Activated CD4-positive, alpha-beta memory T cell treated with anti-CD3 and anti-CD28 coated beads for 36 hours (primary cell): ENCODE data around the gene CARMIL1. TPM values are rescaled to one million over a fixed set of nuclear protein-coding genes. Genes with fewer than 3 reads are reported as not detected.

Experiments used
- CTCF ChIA-PET: fragments of 350-600 bp; sonication (Branson Sonifier 250); formaldehyde crosslinking; loops from one replicate; lab custom pipeline; 2021; ENCODE audit warnings: antibody characterized with exemption, inconsistent platforms; lab: Charles Lee
- POLR2A ChIA-PET: fragments of 350-600 bp; sonication (Branson Sonifier 250); formaldehyde crosslinking; loops from one replicate; lab custom pipeline; 2021; ENCODE audit warnings: antibody characterized with exemption; lab: Charles Lee
- DNase-seq: peaks from one replicate; pipeline ENCODE4 v3.0.0-alpha.2; 2020
- H3K27ac Mint-ChIP-seq: one replicate; pipeline ENCODE4 v1.8.0; 2021; ENCODE audit warnings: mixed read lengths
- H3K27me3 Mint-ChIP-seq: one replicate; pipeline ENCODE4 v1.8.0; 2021; ENCODE audit warnings: mixed read lengths
- H3K36me3 Mint-ChIP-seq: one replicate; pipeline ENCODE4 v1.8.0; 2021; ENCODE audit warnings: mixed read lengths
- H3K4me1 Mint-ChIP-seq: one replicate; pipeline ENCODE4 v1.8.0; 2021; ENCODE audit warnings: low read depth, mixed read lengths
- H3K4me3 Mint-ChIP-seq: one replicate; pipeline ENCODE4 v1.8.0; 2021; ENCODE audit warnings: mild to moderate bottlenecking, mixed read lengths
- H3K9me3 Mint-ChIP-seq: one replicate; pipeline ENCODE4 v1.8.0; 2021; ENCODE audit warnings: mixed read lengths
- intact Hi-C: fragments of 100-400 bp; cut with micrococcal nuclease; formaldehyde crosslinking; loops from one replicate; pipeline ENCODE4 v1.15.1; 2023
- total RNA-seq, 2 experiments: library from RNA; stranded (reverse); gene quantifications; one replicate each; pipeline ENCODE4 v1.2.3, GENCODE V29; 2021

Gene CARMIL1
- total RNA-seq, 2 experiments from 2014 or later = 2.4 to 2.7 TPM

- H3K27me3 Mint-ChIP-seq = no peaks in the 10 kb centered on the region
- DNase-seq = no peak
- no peaks in the 10 kb centered on the region for H3K36me3 Mint-ChIP-seq
- H3K4me1 Mint-ChIP-seq = no peaks in the 10 kb centered on the region
- H3K9me3 Mint-ChIP-seq = no peaks in the 10 kb centered on the region
- POLR2A ChIA-PET = no interaction called here
- H3K4me3 Mint-ChIP-seq = no peak overlapping the region
- intact Hi-C loops = no loop called here
- H3K27ac Mint-ChIP-seq = no peak overlapping the region
- CTCF ChIA-PET = interaction anchor here (2.6 kb wide), 1 partner anchor 9 kb away, joined by 13 read pairs; no protein-coding TSS in a partner anchor
Observed at GRCh38 chr6:25547797-25548196, 268.6 kb downstream of the CARMIL1 start.

DNA sequence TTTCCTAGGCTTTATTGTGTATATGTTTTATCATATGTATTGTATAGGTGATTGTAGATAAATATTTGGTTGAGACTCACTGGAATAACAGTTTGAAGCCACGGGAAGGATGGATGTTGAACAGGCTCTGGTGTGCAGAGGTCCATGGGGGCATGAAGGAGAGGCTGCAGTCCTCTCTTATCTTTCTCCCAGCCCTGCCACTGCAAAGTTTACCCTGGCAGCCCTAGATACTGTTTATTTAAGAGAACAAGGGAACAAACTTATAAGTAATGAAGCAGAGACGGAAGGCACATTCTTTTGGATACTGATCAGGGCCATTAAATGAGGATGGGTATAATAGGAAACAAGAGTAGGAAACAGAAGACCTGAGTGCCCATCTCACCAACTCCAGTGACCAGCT, 269.3 kb downstream of the CARMIL1 start:
- no peak overlapping the region for H3K27ac Mint-ChIP-seq
- no peaks in the 10 kb centered on the region for H3K36me3 Mint-ChIP-seq
- no peaks in the 10 kb centered on the region for H3K27me3 Mint-ChIP-seq
- intact Hi-C loops = no loop called here
- H3K9me3 Mint-ChIP-seq = no peaks in the 10 kb centered on the region
- no peaks in the 10 kb centered on the region for H3K4me1 Mint-ChIP-seq
- CTCF ChIA-PET = interaction anchor here (1.3 to 2.6 kb wide), 2 partner anchors 8 to 282 kb away, joined by 5 to 13 read pairs; no protein-coding TSS in a partner anchor
- H3K4me3 Mint-ChIP-seq = no peak overlapping the region
- POLR2A ChIA-PET = no interaction called here
- DNase-seq = no peak

GRCh38 chr6:25550631-25551030, 271.5 kb downstream of the CARMIL1 start:
- no peak overlapping the region for H3K27ac Mint-ChIP-seq
- H3K4me1 Mint-ChIP-seq = no peaks in the 10 kb centered on the region
- intact Hi-C loops = no loop called here
- no peak for DNase-seq
- ChIA-PET POLR2A (no interaction called here), CTCF (no interaction called here)
- no peaks in the 10 kb centered on the region for H3K36me3 Mint-ChIP-seq
- H3K27me3 Mint-ChIP-seq = no peaks in the 10 kb centered on the region
- H3K9me3 Mint-ChIP-seq = no peaks in the 10 kb centered on the region
- no peak overlapping the region for H3K4me3 Mint-ChIP-seq

DNA sequence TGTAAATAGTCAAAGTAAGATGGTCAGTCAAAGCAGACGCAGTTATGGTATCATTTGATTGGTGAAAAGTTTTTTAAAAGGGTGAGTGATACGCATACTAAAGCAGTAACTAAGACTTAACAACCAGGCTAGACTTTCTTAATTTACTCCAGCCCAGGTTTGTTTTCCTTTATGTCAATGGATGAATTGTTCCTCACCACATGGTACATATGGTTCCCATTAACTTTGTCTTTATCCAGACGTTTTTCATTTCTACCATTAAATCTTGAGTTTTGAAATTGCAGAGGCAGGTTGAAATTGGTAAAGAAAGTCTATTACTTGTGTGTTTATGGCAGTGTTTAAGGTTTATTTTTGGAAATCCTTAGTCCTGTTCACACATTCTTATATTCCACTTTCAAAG, 274.3 kb downstream of the CARMIL1 start:
- intact Hi-C loops = no loop called here
- no peaks in the 10 kb centered on the region for H3K27me3 Mint-ChIP-seq
- ChIA-PET POLR2A (no interaction called here), CTCF (interaction anchor here (1.5 to 5.8 kb wide), 3 partner anchors 38 to 330 kb away, joined by 4 to 50 read pairs (median 4); partner anchors contain the start of gene CARMIL1)
- H3K9me3 Mint-ChIP-seq = no peaks in the 10 kb centered on the region
- H3K27ac Mint-ChIP-seq = no peak overlapping the region
- H3K4me1 Mint-ChIP-seq = peaks cover 2% of the 10 kb centered on the region
- no peak overlapping the region for H3K4me3 Mint-ChIP-seq
- no peak for DNase-seq
- no peaks in the 10 kb centered on the region for H3K36me3 Mint-ChIP-seq

- ChIA-PET POLR2A (no interaction called here), CTCF (interaction anchor here (0.8 to 5.8 kb wide), 9 partner anchors 11 to 360 kb away, joined by 3 to 67 read pairs (median 4); partner anchors contain the start of gene CARMIL1)
- H3K36me3 Mint-ChIP-seq = no peaks in the 10 kb centered on the region
- intact Hi-C loops = loop anchor here (5.0 kb wide), 1 partner anchor 63 kb away; no protein-coding TSS in a partner anchor
- DNase-seq = no peak
- H3K4me1 Mint-ChIP-seq = peaks cover 2% of the 10 kb centered on the region
- no peak overlapping the region for H3K4me3 Mint-ChIP-seq
- no peaks in the 10 kb centered on the region for H3K9me3 Mint-ChIP-seq
- H3K27me3 Mint-ChIP-seq = no peaks in the 10 kb centered on the region
- H3K27ac Mint-ChIP-seq = no peak overlapping the region
Observed at GRCh38 chr6:25555188-25555587, 276.0 kb downstream of the CARMIL1 start.

GRCh38 chr6:25556516-25556915, 277.3 kb downstream of the CARMIL1 start:
- intact Hi-C loops = loop anchor here (1.0 to 5.0 kb wide), 4 partner anchors 44 to 333 kb away; no protein-coding TSS in a partner anchor
- peaks cover 2% of the 10 kb centered on the region for H3K4me1 Mint-ChIP-seq
- ChIA-PET CTCF (interaction anchor here (0.6 to 5.8 kb wide), 30 partner anchors 9 to 384 kb away, joined by 3 to 67 read pairs (median 4); partner anchors contain the start of gene CARMIL1), POLR2A (no interaction called here)
- H3K4me3 Mint-ChIP-seq = no peak overlapping the region
- no peaks in the 10 kb centered on the region for H3K27me3 Mint-ChIP-seq
- no peaks in the 10 kb centered on the region for H3K9me3 Mint-ChIP-seq
- H3K36me3 Mint-ChIP-seq = no peaks in the 10 kb centered on the region
- peak; percentile 84 for DNase-seq
- H3K27ac Mint-ChIP-seq = no peak overlapping the region

GRCh38 chr6:25558155-25558817, 279.1 kb downstream of the CARMIL1 start:
- Mint-ChIP-seq H3K36me3 (no peaks in the 10 kb centered on the region), H3K27ac (no peak overlapping the region), H3K4me3 (no peak overlapping the region), H3K9me3 (no peaks in the 10 kb centered on the region), H3K27me3 (no peaks in the 10 kb centered on the region), H3K4me1 (peaks cover 2% of the 10 kb centered on the region)
- DNase-seq = no peak
- ChIA-PET CTCF (interaction anchor here (0.7 to 5.8 kb wide), 5 partner anchors 8 to 335 kb away, joined by 3 to 67 read pairs (median 5); no protein-coding TSS in a partner anchor), POLR2A (interaction anchor here (0.5 kb wide), 1 partner anchor 58 kb away, joined by 3 read pairs; no protein-coding TSS in a partner anchor)
- intact Hi-C loops = loop anchor here (5.0 kb wide), 1 partner anchor 66 kb away; no protein-coding TSS in a partner anchor

GRCh38 chr6:25560865-25561264, 281.7 kb downstream of the CARMIL1 start:
- intact Hi-C loops = no loop called here
- ChIA-PET CTCF (no interaction called here), POLR2A (no interaction called here)
- DNase-seq = no peak
- Mint-ChIP-seq H3K27ac (no peak overlapping the region), H3K36me3 (no peaks in the 10 kb centered on the region), H3K4me3 (no peak overlapping the region), H3K4me1 (peaks cover 2% of the 10 kb centered on the region), H3K27me3 (no peaks in the 10 kb centered on the region), H3K9me3 (no peaks in the 10 kb centered on the region)

DNA sequence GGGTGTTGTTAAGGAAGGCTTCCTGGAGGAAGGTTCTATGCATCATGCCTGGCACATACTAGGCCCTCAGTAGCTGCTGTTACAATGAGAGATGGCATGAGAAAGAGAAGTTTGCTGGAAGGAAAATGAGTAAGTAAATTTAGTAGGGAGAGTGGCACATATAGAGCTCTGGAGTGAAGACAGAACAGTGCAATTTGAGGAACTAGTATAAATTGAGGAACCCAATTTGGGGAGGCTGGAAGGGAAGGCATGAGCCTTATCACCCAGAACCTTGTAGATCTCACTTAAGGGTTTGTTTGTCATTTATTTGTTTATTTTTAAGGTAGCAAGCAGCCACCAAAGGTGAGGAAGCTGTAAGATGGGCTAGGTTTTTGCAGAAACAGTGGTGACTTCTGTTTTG, 285.8 kb downstream of the CARMIL1 start:
- Mint-ChIP-seq H3K9me3 (no peaks in the 10 kb centered on the region), H3K27me3 (no peaks in the 10 kb centered on the region), H3K4me3 (no peak overlapping the region), H3K36me3 (no peaks in the 10 kb centered on the region), H3K27ac (no peak overlapping the region), H3K4me1 (no peaks in the 10 kb centered on the region)
- CTCF ChIA-PET = interaction anchor here (3.0 kb wide), 1 partner anchor 9 kb away, joined by 17 read pairs; no protein-coding TSS in a partner anchor
- POLR2A ChIA-PET = no interaction called here
- intact Hi-C loops = no loop called here
- no peak for DNase-seq

GRCh38 chr6:25570578-25570977, 291.4 kb downstream of the CARMIL1 start:
- no peaks in the 10 kb centered on the region for H3K4me1 Mint-ChIP-seq
- H3K36me3 Mint-ChIP-seq = no peaks in the 10 kb centered on the region
- H3K27me3 Mint-ChIP-seq = no peaks in the 10 kb centered on the region
- no peak overlapping the region for H3K4me3 Mint-ChIP-seq
- CTCF ChIA-PET = no interaction called here
- POLR2A ChIA-PET = no interaction called here
- no peaks in the 10 kb centered on the region for H3K9me3 Mint-ChIP-seq
- intact Hi-C loops = no loop called here
- H3K27ac Mint-ChIP-seq = no peak overlapping the region
- DNase-seq = no peak

DNA sequence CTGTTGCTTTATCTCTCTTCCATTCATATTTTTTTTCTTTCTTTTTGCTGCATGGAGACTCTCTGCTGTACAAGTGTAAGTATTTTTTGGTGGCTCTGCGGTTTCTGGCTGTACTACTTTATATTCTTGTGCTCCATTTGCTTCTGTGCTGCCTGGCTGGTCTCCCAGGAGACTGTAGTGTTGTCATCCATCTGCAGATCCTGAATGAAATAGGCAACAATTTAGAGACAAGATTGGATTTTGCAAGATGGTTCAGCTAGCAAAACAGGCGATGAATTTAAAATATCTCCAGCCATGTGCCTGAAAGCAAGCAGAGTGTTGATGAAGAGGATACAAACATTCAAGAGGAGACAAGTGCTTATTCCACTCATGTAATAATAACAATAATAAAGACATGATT, 297.7 kb downstream of the CARMIL1 start:
- Mint-ChIP-seq H3K4me3 (no peak overlapping the region), H3K4me1 (peaks cover 9% of the 10 kb centered on the region), H3K27ac (no peak overlapping the region), H3K27me3 (no peaks in the 10 kb centered on the region), H3K9me3 (no peaks in the 10 kb centered on the region), H3K36me3 (no peaks in the 10 kb centered on the region)
- intact Hi-C loops = no loop called here
- DNase-seq = no peak
- ChIA-PET CTCF (interaction anchor here (1.9 kb wide), 1 partner anchor 20 kb away, joined by 6 read pairs; no protein-coding TSS in a partner anchor), POLR2A (no interaction called here)

DNA sequence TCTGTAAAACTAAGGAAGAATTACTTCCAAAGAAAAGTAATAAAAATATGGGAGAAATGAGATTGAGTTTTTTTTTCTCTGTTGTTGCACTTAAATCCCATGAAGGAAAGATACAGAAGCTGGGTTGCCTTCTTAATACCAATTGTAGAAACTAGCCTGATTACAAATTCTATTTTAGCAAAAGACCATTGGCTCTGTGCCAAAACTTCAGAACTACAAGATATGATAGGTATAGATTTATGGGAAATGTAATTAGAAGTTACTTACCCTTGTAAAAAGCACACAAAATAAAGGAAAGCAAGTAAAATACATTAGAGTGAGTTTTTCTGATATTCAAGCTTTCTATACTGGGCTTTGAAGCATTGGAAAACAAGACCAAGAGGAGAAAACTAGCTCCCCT, 299.4 kb downstream of the CARMIL1 start:
- POLR2A ChIA-PET = no interaction called here
- CTCF ChIA-PET = interaction anchor here (0.5 kb wide), 1 partner anchor 313 kb away, joined by 3 read pairs; no protein-coding TSS in a partner anchor
- no peak for DNase-seq
- Mint-ChIP-seq H3K4me3 (no peak overlapping the region), H3K27ac (no peak overlapping the region), H3K4me1 (peaks cover 9% of the 10 kb centered on the region), H3K36me3 (no peaks in the 10 kb centered on the region), H3K27me3 (no peaks in the 10 kb centered on the region), H3K9me3 (no peaks in the 10 kb centered on the region)
- intact Hi-C loops = no loop called here
